Left lung (tissue), 10 donors: ENCODE data around the gene AMPD1. TPM values are rescaled to one million over a fixed set of nuclear protein-coding genes. Genes with fewer than 3 reads are reported as not detected.

Experiments
- ATAC-seq: fragments of 200-7000 bp; cut with Tn5 transposase; one replicate; pipeline ENCODE4 v1.9.1; 2020; ENCODE audit warnings: moderate library complexity
- DNase-seq, 4 donors: peaks; one replicate each; pipeline ENCODE4 v3.0.0-alpha.2; 2013 to 2020
- H3K27ac ChIP-seq, 2 donors: fragments of 200-600 bp; sonication (generic) in 1 of 2; one replicate each; pipeline versions ENCODE4 v1.5.0 to v1.8.0; 2020 to 2021
- H3K27me3 ChIP-seq, 2 donors: fragments of 200-600 bp; sonication (generic) in 1 of 2; one replicate each; pipeline versions ENCODE4 v1.5.0 to v1.8.0; 2020 to 2021
- H3K36me3 ChIP-seq, 2 donors: fragments of 200-600 bp; sonication (generic) in 1 of 2; one replicate each; pipeline versions ENCODE4 v1.5.0 to v1.8.0; 2020 to 2021
- H3K4me1 ChIP-seq, 2 donors: fragments of 200-600 bp; one replicate each; pipeline ENCODE4 v1.8.0; 2021
- H3K4me3 ChIP-seq, 2 donors: fragments of 200-600 bp; sonication (generic) in 1 of 2; one replicate each; pipeline versions ENCODE4 v1.5.0 to v1.8.0; 2020 to 2021; ENCODE audit warnings: mild to moderate bottlenecking in 1 of 2
- H3K9me3 ChIP-seq, 2 donors: fragments of 200-600 bp; sonication (generic) in 1 of 2; one replicate each; pipeline versions ENCODE4 v1.5.0 to v1.8.0; 2020 to 2021
- CTCF ChIP-seq, 2 donors: fragments of 200-600 bp; sonication (generic) in 1 of 2; IDR thresholded peaks; one replicate each; pipeline versions ENCODE4 v1.5.0 to v1.8.0; 2021; ENCODE audit warnings: antibody characterized with exemption in 2 of 2
- intact Hi-C, 2 donors: fragments of 100-400 bp; cut with DNase I; formaldehyde crosslinking; loops; one replicate each; pipeline versions ENCODE4 v1.11.2 to v1.14.2; 2022
- polyA plus RNA-seq, 6 donors: library from polyadenylated mRNA; unstranded; fragments of 120-200 nt; gene quantifications; one replicate each; pipeline ENCODE4 v1.2.1, GENCODE V29; 2013; ENCODE audit not compliant: insufficient read length in 6 of 6
- total RNA-seq, 2 donors: library from RNA; stranded (reverse); fragmentation: NEBNext Ultra II Directional; extraction: Animal tissue kit (Norgen Biotek cat#: 25700); gene quantifications; one replicate each; pipeline ENCODE4 v1.2.1, GENCODE V29; 2021
- donor health status: DM: no; HTN: yes; CAD: no.
- donor health status: DM: no; HTN: no; CAD: no.

AMPD1 gene
- total and polyA plus RNA-seq, 8 donors: 0.79 TPM; not detected in 7

- Histone ChIP-seq H3K27ac (no peak overlapping the region), H3K27me3 (no peaks in the 10 kb centered on the region), H3K9me3 (no peaks in the 10 kb centered on the region), H3K4me1 (no peaks in the 10 kb centered on the region), H3K4me3 (no peak overlapping the region), H3K36me3 (no peaks in the 10 kb centered on the region)
- TF ChIP-seq CTCF (IDR thresholded peaks at IDR 0.05): no peak
- no peak for DNase-seq
- intact Hi-C loops: no loop called here
- no peak for ATAC-seq
These were observed 56.4 kb downstream of the AMPD1 start for GRCh38 chr1:114638910-114639309.

GRCh38 chr1:114632427-114632826 is 62.9 kb downstream of the AMPD1 start:
- Histone ChIP-seq H3K4me1 (no peaks in the 10 kb centered on the region), H3K4me3 (no peak overlapping the region)
- TF ChIP-seq CTCF (IDR thresholded peaks at IDR 0.05): no peak

DNA sequence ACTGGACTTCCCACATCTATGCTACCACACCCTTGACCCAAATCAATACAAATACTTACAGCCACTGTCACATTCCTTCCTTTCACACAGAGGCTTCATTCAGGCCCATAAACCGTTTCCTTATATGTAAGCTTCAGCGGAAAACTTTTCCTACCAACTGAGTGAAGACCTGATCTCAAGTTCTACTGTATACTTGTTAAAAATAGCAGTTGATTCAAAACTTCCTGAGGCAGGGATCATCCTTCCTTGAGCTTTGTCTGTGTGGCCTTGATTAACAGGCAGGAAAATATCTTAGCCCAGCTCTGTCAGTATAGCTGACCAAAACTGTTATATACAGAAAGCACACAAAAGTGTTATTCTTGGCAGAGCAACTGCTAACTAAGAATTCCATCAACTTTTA is 68.2 kb downstream of the AMPD1 start:
- intact Hi-C loops: no loop called here
- Histone ChIP-seq H3K4me3 (no peak overlapping the region), H3K4me1 (no peaks in the 10 kb centered on the region), H3K27me3 (no peaks in the 10 kb centered on the region), H3K27ac (no peak overlapping the region), H3K9me3 (no peaks in the 10 kb centered on the region), H3K36me3 (no peaks in the 10 kb centered on the region)
- no peak for DNase-seq
- no peak for TF ChIP-seq CTCF (IDR thresholded peaks at IDR 0.05)
- no peak for ATAC-seq

More at GRCh38 chr1:114632427-114632826, 62.9 kb downstream of the AMPD1 start:
- intact Hi-C loops: no loop called here
- no peaks in the 10 kb centered on the region for H3K36me3 ChIP-seq
- DNase-seq (no peak), ATAC-seq (no peak)
- no peaks in the 10 kb centered on the region for H3K9me3 ChIP-seq
- no peaks in the 10 kb centered on the region for H3K27me3 ChIP-seq
- H3K27ac ChIP-seq: no peak overlapping the region

- ATAC-seq (no peak), DNase-seq (no peak)
- Histone ChIP-seq H3K4me1 (no peaks in the 10 kb centered on the region), H3K27me3 (no peaks in the 10 kb centered on the region), H3K36me3 (no peaks in the 10 kb centered on the region), H3K27ac (no peak overlapping the region), H3K9me3 (no peaks in the 10 kb centered on the region), H3K4me3 (no peak overlapping the region)
- intact Hi-C loops: no loop called here
- TF ChIP-seq CTCF (IDR thresholded peaks at IDR 0.05): no peak
These were observed 72.0 kb downstream of the AMPD1 start for GRCh38 chr1:114623364-114623763.

Other genes starting within 250 kb of the AMPD1 start
- gene TRIM33, start 184.3 kb downstream of the AMPD1 start, total RNA-seq: 10 to 100 TPM; 26.7 to 32.9 TPM
- gene TRIM33, start 184.3 kb downstream of the AMPD1 start, polyA plus RNA-seq: 10 to 100 TPM; 51.6 to 64.2 (median 54.2) TPM
- 10 to 100 TPM; 29.4 to 33.9 TPM for gene BCAS2, start 113.9 kb downstream of the AMPD1 start, total RNA-seq
- 10 to 100 TPM; 42.1 to 49.0 (median 46.5) TPM for gene BCAS2, start 113.9 kb downstream of the AMPD1 start, polyA plus RNA-seq
- 1 to 10 TPM; 3.2 to 4.7 TPM for gene DENND2C, start 25.5 kb downstream of the AMPD1 start, total RNA-seq
- 1 to 10 TPM; 4.3 to 5.4 (median 5.1) TPM for gene DENND2C, start 25.5 kb downstream of the AMPD1 start, polyA plus RNA-seq
- 10 to 100 TPM; 31.3 to 39.6 TPM for gene NRAS, start 21.2 kb upstream of the AMPD1 start, total RNA-seq
- gene NRAS, start 21.2 kb upstream of the AMPD1 start, polyA plus RNA-seq: 10 to 100 TPM; 53.9 to 62.4 (median 58.4) TPM
- 100 to 1,000 TPM; 493 to 524 TPM for gene CSDE1, start 62.4 kb upstream of the AMPD1 start, total RNA-seq
- gene CSDE1, start 62.4 kb upstream of the AMPD1 start, polyA plus RNA-seq: 100 to 1,000 TPM; 390 to 467 (median 423) TPM
- 10 to 100 TPM; 37.7 to 42.7 TPM for gene SIKE1, start 85.1 kb upstream of the AMPD1 start, total RNA-seq
- 10 to 100 TPM; 45.7 to 59.3 (median 50.2) TPM for gene SIKE1, start 85.1 kb upstream of the AMPD1 start, polyA plus RNA-seq
- not detected for gene SYCP1, start 159.3 kb upstream of the AMPD1 start, total RNA-seq
- under 1 TPM; 0.20 to 0.38 (median 0.32) TPM for gene SYCP1, start 159.3 kb upstream of the AMPD1 start, polyA plus RNA-seq